ENCODE data around the gene GJD3. TPM values are rescaled to one million over a fixed set of nuclear protein-coding genes. Genes with fewer than 3 reads are reported as not detected.
"Not testable (repeated sequence)": the region's sequence is repeated elsewhere in the genome, so short reads cannot be mapped to it uniquely, and the experiment has no call there.

The GJD3 gene
- total RNA-seq, 1 experiment from 2014 or later, result not detected

DNA sequence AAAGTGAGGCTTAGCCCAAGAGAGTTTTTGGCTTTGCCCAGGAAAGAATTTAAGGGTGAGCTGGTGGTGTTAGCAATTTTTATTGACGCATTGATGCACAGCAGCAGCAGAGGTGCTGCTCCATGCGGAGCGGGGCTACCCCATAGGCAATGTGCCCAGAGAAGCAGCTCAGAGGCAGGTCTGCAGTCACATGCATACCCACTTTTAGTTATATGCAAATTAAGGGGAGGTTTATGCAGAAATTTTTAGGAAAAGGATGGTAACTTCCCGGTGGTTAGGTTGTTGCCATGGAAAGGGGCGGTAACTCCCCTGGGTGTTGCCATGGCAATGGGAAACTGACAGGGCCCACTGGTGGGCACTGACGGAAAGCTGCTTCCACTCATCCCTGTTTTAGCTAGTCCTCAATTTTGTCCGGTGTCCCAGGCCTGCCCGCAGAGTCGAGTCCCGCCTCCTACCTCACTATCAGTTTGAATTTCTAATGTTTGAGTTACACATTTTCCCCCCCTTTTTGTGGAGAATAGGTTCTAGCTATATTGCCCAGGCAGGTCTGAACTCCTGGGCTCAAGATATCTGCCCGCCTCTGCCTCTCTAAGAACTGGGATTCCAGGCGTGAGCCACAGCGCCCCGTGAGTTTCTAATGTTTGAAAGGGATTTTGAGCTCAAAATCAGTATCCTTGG, 10.4 kb upstream of the GJD3 start:
- POLR2A ChIA-PET (ENCODE audit: unreplicated experiment), result no interaction called here
- H3K27me3 ChIP-seq (ENCODE audit: insufficient read depth, low read depth), result no peaks in the 10 kb centered on the region
- H2AFZ ChIP-seq, result no peak overlapping the region
- peaks cover 12% of the 10 kb centered on the region; the same call in 1 of the 2 replicates for H3K4me1 ChIP-seq (replicated peaks; ENCODE audit: insufficient read depth)
- H3K9me3 ChIP-seq (ENCODE audit: insufficient read depth, low read depth), result no peaks in the 10 kb centered on the region
- no peaks in the 10 kb centered on the region for H3K9me2 ChIP-seq (ENCODE audit: insufficient read depth)
- no peak overlapping the region for H3K4me3 ChIP-seq
- TF ChIP-seq, protein P1, sequence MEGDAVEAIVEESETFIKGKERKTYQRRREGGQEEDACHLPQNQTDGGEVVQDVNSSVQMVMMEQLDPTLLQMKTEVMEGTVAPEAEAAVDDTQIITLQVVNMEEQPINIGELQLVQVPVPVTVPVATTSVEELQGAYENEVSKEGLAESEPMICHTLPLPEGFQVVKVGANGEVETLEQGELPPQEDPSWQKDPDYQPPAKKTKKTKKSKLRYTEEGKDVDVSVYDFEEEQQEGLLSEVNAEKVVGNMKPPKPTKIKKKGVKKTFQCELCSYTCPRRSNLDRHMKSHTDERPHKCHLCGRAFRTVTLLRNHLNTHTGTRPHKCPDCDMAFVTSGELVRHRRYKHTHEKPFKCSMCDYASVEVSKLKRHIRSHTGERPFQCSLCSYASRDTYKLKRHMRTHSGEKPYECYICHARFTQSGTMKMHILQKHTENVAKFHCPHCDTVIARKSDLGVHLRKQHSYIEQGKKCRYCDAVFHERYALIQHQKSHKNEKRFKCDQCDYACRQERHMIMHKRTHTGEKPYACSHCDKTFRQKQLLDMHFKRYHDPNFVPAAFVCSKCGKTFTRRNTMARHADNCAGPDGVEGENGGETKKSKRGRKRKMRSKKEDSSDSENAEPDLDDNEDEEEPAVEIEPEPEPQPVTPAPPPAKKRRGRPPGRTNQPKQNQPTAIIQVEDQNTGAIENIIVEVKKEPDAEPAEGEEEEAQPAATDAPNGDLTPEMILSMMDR (conservative IDR thresholded peaks at IDR 0.05), result no peak
- TF ChIP-seq EZH2 (IDR thresholded peaks at IDR 0.05; ENCODE audit: low read depth), result no peak
- no TSS peak for BruUV-seq (replicated peaks)
- H3K79me2 ChIP-seq (ENCODE audit: low read depth), result no peaks in the 10 kb centered on the region
- CTCF ChIA-PET, result no interaction called here
- H3K4me2 ChIP-seq, result no peak overlapping the region
- H3K36me3 ChIP-seq (ENCODE audit: low read depth), result no peaks in the 10 kb centered on the region
- H3K27ac ChIP-seq, result no peak overlapping the region
- DNase-seq, result no peak
- peaks cover 7% of the 10 kb centered on the region; the same call in 1 of the 2 replicates for H3F3A ChIP-seq (ENCODE audit: insufficient read depth, low read depth)
- no peaks in the 10 kb centered on the region for H4K20me1 ChIP-seq (ENCODE audit: insufficient read depth)
- intact Hi-C loops (cut with micrococcal nuclease; ENCODE audit: unreplicated experiment), result no loop called here

DNA sequence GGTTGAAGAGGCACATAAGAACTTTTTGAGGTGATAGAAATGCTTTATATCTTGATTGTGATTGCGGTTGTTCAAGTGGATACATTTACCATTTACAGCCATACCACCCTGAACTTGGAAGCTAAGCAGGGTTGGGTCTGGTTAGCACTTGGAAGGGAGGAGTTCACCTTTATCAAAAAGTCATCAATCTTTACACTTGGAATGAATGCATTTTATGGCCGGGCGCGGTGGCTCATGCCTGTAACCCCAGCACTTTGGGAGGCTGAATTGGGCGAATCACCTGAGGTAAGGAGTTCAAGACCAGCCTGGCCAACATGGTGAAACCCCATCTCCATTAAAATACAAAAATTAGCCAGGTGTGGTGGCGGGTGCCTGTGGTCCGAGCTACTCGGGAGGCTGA, 9.5 kb upstream of the GJD3 start:
- ChIA-PET POLR2A (ENCODE audit: unreplicated experiment) (interaction anchor here (0.6 kb wide), 1 partner anchor 9 kb away, joined by 3 read pairs; no protein-coding TSS in a partner anchor), CTCF (no interaction called here)
- no peaks in the 10 kb centered on the region for H3K9me2 ChIP-seq (ENCODE audit: insufficient read depth)
- intact Hi-C loops (cut with micrococcal nuclease; ENCODE audit: unreplicated experiment), result no loop called here
- no peak overlapping the region for H3K4me3 ChIP-seq
- BruUV-seq (replicated peaks), result no TSS peak
- no peak for DNase-seq
- no peak overlapping the region for H3K27ac ChIP-seq
- H3K4me1 ChIP-seq (replicated peaks; ENCODE audit: insufficient read depth), result peaks cover 12% of the 10 kb centered on the region; the same call in 1 of the 2 replicates
- no peaks in the 10 kb centered on the region for H3K36me3 ChIP-seq (ENCODE audit: low read depth)
- no peaks in the 10 kb centered on the region for H4K20me1 ChIP-seq (ENCODE audit: insufficient read depth)
- H3F3A ChIP-seq (ENCODE audit: insufficient read depth, low read depth), result peaks cover 7% of the 10 kb centered on the region; the same call in 1 of the 2 replicates
- no peaks in the 10 kb centered on the region for H3K27me3 ChIP-seq (ENCODE audit: insufficient read depth, low read depth)
- no peaks in the 10 kb centered on the region for H3K79me2 ChIP-seq (ENCODE audit: low read depth)
- H2AFZ ChIP-seq, result no peak overlapping the region
- TF ChIP-seq, protein P1 (conservative IDR thresholded peaks at IDR 0.05), result no peak
- no peak for TF ChIP-seq EZH2 (IDR thresholded peaks at IDR 0.05; ENCODE audit: low read depth)
- H3K4me2 ChIP-seq, result no peak overlapping the region
- H3K9me3 ChIP-seq (ENCODE audit: insufficient read depth, low read depth), result no peaks in the 10 kb centered on the region

DNA sequence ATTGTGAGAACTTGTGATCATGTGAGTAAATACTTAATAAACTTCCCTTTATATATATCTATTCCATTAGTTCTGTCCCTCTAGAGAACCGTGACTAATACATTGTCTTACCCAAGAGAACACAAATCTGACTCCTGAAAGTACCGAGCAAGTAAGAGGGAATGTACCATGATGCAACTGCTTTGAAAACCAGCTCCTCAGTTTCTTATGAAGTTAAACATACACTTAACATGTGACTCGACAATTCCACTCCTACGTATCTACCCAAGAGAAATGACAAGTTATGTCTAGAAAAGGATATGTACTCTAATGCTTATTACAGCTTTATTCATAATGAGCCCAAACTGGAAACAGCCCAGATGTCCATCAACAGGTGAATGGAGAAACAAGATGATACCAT, 8.8 kb upstream of the GJD3 start:
- Histone ChIP-seq H4K20me1 (ENCODE audit: insufficient read depth) (no peaks in the 10 kb centered on the region), H3K4me3 (no peak overlapping the region), H3K4me2 (no peak overlapping the region), H3K27ac (no peak overlapping the region), H3F3A (ENCODE audit: insufficient read depth, low read depth) (peaks cover 7% of the 10 kb centered on the region; the same call in 1 of the 2 replicates), H2AFZ (no peak overlapping the region), H3K4me1 (replicated peaks; ENCODE audit: insufficient read depth) (peaks cover 12% of the 10 kb centered on the region; the same call in 1 of the 2 replicates), H3K9me2 (ENCODE audit: insufficient read depth) (no peaks in the 10 kb centered on the region), H3K79me2 (ENCODE audit: low read depth) (no peaks in the 10 kb centered on the region), H3K36me3 (ENCODE audit: low read depth) (no peaks in the 10 kb centered on the region), H3K9me3 (ENCODE audit: insufficient read depth, low read depth) (no peaks in the 10 kb centered on the region), H3K27me3 (ENCODE audit: insufficient read depth, low read depth) (no peaks in the 10 kb centered on the region)
- DNase-seq, result no peak
- ChIA-PET CTCF (no interaction called here), POLR2A (ENCODE audit: unreplicated experiment) (interaction anchor here (0.6 kb wide), 1 partner anchor 8 kb away, joined by 3 read pairs; no protein-coding TSS in a partner anchor)
- no TSS peak for BruUV-seq (replicated peaks)
- TF ChIP-seq, protein P1 (conservative IDR thresholded peaks at IDR 0.05), result no peak
- no peak for TF ChIP-seq EZH2 (IDR thresholded peaks at IDR 0.05; ENCODE audit: low read depth)
- intact Hi-C loops (cut with micrococcal nuclease; ENCODE audit: unreplicated experiment), result no loop called here

DNA sequence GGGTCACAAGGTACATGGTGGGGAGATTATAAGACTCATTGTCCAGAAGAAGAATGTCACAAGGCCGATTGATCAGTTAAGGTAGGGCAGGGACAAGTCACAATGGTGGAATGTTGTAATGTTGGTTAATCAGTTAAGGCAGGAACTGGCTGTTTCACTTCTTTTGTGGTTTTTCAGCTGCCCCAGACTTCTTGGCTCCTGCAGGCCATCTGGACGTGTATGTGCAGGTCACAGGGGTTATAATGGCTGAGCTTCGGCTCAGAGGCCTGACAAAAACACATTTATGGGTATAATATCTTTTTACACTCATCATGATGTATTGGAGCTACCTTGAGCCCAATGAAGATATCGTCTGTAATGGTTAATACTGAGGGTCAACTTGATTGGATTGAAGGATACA, 8.1 kb upstream of the GJD3 start:
- BruUV-seq (replicated peaks); H2AFZ ChIP-seq; CTCF ChIA-PET; H3K9me3 ChIP-seq (ENCODE audit: insufficient read depth, low read depth); H4K20me1 ChIP-seq (ENCODE audit: insufficient read depth); H3K27me3 ChIP-seq (ENCODE audit: insufficient read depth, low read depth); H3K4me3 ChIP-seq; H3K9me2 ChIP-seq (ENCODE audit: insufficient read depth); H3K4me2 ChIP-seq; intact Hi-C loops (cut with micrococcal nuclease; ENCODE audit: unreplicated experiment); H3K79me2 ChIP-seq (ENCODE audit: low read depth); H3F3A ChIP-seq (ENCODE audit: insufficient read depth, low read depth); H3K36me3 ChIP-seq (ENCODE audit: low read depth): not testable (repeated sequence)
- Histone ChIP-seq H3K4me1 (replicated peaks; ENCODE audit: insufficient read depth) (peaks cover 12% of the 10 kb centered on the region; the same call in 1 of the 2 replicates), H3K27ac (peak overlapping the region; percentile 19; the same call in 1 of the 2 replicates)
- POLR2A ChIA-PET (ENCODE audit: unreplicated experiment), result interaction anchor here (0.6 kb wide), 1 partner anchor 129 kb away, joined by 19 read pairs; the partner anchor contains the start of gene TNS4
- peak in 1 of 2 experiments; percentile 48 for DNase-seq

Measured in PC-9 (cell line).